Measurements from ENCODE around the gene TUBB1.

TUBB1 gene

DNA sequence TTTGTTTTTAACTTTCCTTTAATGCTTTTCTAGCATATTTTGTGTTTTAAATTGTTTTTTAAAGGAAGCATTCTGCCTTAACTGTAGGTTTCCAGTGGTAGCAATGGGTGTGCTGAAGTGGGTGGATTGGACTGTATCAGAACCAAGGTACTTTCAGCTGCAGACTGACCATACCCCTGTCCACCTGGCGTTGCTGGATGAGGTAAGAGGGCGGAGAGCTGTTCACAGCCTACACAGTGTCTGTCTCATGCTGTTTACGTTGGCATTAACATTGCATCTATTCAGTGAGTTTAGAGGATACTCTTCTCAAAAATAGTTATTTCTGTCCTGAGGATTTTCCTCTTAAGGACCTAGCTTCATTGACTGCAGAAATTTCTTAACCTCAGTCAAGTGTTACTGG is 26.3 kb upstream of the TUBB1 start:
- H3K27me3 ChIP-seq (replicated peaks; ENCODE audit: control insufficient read depth, insufficient read depth, low read length) = no peaks in the 10 kb centered on the region
- peaks cover 47% of the 10 kb centered on the region for H3K36me3 ChIP-seq (ENCODE audit: control insufficient read depth, insufficient read depth, low read length)
- H3K4me3 ChIP-seq (replicated peaks; ENCODE audit: low read depth, low read length) = no peak overlapping the region
- DNase-seq (ENCODE audit: extremely low read depth, insufficient read length) = no peak
- TF ChIP-seq, protein P1, sequence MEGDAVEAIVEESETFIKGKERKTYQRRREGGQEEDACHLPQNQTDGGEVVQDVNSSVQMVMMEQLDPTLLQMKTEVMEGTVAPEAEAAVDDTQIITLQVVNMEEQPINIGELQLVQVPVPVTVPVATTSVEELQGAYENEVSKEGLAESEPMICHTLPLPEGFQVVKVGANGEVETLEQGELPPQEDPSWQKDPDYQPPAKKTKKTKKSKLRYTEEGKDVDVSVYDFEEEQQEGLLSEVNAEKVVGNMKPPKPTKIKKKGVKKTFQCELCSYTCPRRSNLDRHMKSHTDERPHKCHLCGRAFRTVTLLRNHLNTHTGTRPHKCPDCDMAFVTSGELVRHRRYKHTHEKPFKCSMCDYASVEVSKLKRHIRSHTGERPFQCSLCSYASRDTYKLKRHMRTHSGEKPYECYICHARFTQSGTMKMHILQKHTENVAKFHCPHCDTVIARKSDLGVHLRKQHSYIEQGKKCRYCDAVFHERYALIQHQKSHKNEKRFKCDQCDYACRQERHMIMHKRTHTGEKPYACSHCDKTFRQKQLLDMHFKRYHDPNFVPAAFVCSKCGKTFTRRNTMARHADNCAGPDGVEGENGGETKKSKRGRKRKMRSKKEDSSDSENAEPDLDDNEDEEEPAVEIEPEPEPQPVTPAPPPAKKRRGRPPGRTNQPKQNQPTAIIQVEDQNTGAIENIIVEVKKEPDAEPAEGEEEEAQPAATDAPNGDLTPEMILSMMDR (IDR thresholded peaks at IDR 0.05; ENCODE audit: insufficient read depth, low read length, poor library complexity, severe bottlenecking) = no peak

DNA sequence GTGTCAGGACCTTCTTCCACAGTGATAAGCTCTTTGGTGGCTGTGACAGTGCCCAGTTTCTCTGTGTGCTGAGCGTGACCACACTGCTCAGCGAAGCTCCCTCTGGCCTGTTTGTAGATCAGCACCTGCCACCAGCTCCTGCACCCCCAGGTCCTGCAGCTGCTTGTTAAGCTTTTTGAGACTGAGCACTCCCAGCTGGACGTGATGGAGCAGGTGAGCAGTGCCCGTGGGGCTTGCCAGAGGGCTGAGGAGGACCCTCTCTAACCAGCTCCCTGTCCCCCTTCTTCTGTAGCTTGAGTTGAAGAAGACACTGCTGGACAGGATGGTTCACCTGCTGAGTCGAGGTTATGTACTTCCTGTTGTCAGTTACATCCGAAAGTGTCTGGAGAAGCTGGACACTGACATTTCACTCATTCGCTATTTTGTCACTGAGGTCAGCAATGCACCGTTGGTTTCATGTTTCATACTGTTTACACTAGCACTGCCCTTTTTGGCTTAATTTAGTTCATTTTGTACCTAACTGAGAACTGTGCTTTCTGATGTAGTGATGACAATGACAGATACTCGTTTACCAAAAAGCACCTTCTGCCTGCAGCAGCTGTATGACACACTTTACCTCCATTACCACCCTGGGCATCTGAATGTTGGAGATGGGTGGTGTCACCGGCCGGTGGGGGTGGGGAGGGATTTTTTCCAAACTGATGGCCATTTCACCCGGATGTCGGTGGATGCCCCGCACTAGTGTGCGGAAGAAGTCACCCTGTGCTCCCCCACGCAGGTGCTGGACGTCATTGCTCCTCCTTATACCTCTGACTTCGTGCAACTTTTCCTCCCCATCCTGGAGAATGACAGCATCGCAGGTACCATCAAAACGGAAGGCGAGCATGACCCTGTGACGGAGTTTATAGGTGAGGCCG is 25.6 kb upstream of the TUBB1 start:
- Histone ChIP-seq H3K36me3 (ENCODE audit: control insufficient read depth, insufficient read depth, low read length) (peaks cover 42% of the 10 kb centered on the region), H3K4me3 (replicated peaks; ENCODE audit: low read depth, low read length) (no peak overlapping the region), H3K27me3 (replicated peaks; ENCODE audit: control insufficient read depth, insufficient read depth, low read length) (no peaks in the 10 kb centered on the region)
- no peak for DNase-seq (ENCODE audit: extremely low read depth, insufficient read length)
- TF ChIP-seq, protein P1 (IDR thresholded peaks at IDR 0.05; ENCODE audit: insufficient read depth, low read length, poor library complexity, severe bottlenecking) = no peak

DNA sequence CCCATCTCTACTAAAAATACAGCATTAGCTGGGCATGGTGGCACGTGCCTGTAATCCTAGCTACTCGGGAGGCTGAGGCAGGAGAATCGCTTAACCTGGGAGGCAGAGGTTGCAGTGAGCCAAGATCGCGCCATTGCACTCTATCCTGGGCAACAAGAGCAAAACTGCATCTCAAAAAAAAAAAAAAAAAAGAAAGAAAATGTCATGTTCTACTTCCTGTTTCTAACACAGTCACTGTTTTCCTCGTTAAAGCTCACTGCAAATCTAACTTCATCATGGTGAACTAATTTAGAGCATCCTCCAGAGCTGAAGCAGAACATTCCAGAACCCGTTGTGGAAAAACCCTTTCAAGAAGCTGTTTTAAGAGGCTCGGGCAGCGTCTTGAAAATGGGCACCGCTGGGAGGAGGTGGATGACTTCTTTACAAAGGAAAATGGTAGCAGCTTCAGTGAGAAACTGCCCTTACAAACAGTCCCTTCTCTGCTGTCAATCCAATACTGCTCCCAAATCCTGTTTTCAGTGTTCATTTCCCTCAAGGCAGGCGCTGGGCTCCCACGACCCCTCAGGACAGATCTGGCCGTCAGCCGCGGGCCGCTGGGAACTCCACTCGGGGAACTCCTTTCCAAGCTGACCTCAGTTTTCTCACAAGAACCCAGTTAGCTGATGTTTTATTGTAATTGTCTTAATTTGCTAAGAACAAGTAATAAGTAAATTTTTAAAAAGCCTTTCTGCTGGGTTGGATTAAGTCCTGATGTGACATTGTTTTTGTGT is 24.7 kb upstream of the TUBB1 start:
- no peaks in the 10 kb centered on the region for H3K27me3 ChIP-seq (replicated peaks; ENCODE audit: control insufficient read depth, insufficient read depth, low read length)
- H3K36me3 ChIP-seq (ENCODE audit: control insufficient read depth, insufficient read depth, low read length) = peaks cover 43% of the 10 kb centered on the region
- no peak overlapping the region for H3K4me3 ChIP-seq (replicated peaks; ENCODE audit: low read depth, low read length)
- DNase-seq (ENCODE audit: extremely low read depth, insufficient read length) = no peak
- TF ChIP-seq, protein P1 (IDR thresholded peaks at IDR 0.05; ENCODE audit: insufficient read depth, low read length, poor library complexity, severe bottlenecking) = no peak

DNA sequence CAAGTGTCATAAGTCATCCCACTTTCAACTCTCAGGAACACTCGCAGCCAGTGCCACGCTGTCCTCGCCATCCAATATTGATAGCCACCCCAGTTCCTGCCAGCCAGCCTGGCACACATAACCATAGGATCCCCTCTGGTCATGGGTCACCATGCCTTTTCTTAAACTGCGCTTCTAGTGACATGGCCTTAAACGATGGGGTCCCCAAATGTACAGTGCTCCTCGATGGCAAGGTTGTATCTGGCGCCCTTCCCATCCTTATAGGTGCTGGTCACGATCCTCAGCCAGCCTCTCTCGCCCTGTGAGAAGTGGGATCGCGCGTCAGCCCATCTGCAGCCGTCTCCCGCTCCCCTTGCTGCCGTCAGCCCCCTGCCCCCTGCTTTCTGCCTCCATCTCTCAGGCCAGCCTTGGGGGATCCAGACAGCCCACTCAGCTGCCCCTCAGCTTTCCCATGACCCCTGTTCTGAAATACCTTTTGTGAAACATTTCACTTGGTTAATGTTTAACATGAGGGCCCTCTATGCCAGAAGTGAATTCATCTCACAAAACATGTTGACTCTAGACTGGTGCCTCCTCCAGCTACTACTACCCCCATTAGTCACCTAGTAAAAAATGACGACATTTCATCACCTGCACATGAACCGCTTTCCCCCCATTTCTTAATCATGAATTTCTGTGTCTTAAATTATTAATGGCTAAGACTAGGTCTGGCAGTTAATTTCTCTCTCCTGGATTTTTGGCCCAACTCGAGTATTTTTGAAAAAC is 23.6 kb upstream of the TUBB1 start:
- TF ChIP-seq, protein P1 (IDR thresholded peaks at IDR 0.05; ENCODE audit: insufficient read depth, low read length, poor library complexity, severe bottlenecking) = no peak
- H3K27me3 ChIP-seq (replicated peaks; ENCODE audit: control insufficient read depth, insufficient read depth, low read length) = no peaks in the 10 kb centered on the region
- DNase-seq (ENCODE audit: extremely low read depth, insufficient read length) = no peak

DNA sequence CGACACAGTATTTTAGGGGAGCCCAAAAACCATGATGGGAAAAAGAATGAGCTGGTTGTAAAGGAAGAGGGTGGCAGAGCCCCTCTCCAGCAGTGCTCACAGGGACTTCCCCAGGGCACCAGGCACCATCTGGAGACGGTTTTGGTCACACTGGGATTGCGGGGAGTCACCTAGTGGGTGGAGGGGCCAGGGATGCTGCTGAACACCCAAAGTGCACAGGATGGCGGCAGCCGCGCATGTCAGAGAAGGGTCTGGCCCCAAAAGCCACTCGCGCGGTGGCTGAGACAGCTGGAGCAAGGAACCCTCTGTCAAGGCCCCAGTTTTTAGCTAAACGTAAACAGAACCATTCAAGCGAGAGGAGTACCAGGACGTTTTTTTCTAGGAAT is 23.0 kb upstream of the TUBB1 start:
- Histone ChIP-seq H3K4me3 (replicated peaks; ENCODE audit: low read depth, low read length) (no peak overlapping the region), H3K27me3 (replicated peaks; ENCODE audit: control insufficient read depth, insufficient read depth, low read length) (no peaks in the 10 kb centered on the region), H3K36me3 (ENCODE audit: control insufficient read depth, insufficient read depth, low read length) (peaks cover 43% of the 10 kb centered on the region)
- no peak for DNase-seq (ENCODE audit: extremely low read depth, insufficient read length)
- TF ChIP-seq, protein P1 (IDR thresholded peaks at IDR 0.05; ENCODE audit: insufficient read depth, low read length, poor library complexity, severe bottlenecking) = no peak

More for the DNA sequence above, 23.6 kb upstream of the TUBB1 start:
- peaks cover 43% of the 10 kb centered on the region for H3K36me3 ChIP-seq (ENCODE audit: control insufficient read depth, insufficient read depth, low read length)
- H3K4me3 ChIP-seq (replicated peaks; ENCODE audit: low read depth, low read length) = no peak overlapping the region

Measured in GM06990 (cell line).